Progenitor cell of endocrine pancreas (in vitro differentiated cells): Measurements from ENCODE around the gene CDK1. TPM values are rescaled to one million over a fixed set of nuclear protein-coding genes. Genes with fewer than 3 reads are reported as not detected.

Experiments used
- DNase-seq: peaks from one replicate; pipeline ENCODE4 v3.0.0; 2021; ENCODE audit warnings: low spot score; ENCODE audit not compliant: unreplicated experiment
- H3K27ac Mint-ChIP-seq: 2 replicates; pipeline ENCODE4 v1.8.0; 2021; ENCODE audit warnings: mild to moderate bottlenecking, moderate library complexity, mixed read lengths
- H3K27me3 Mint-ChIP-seq: 2 replicates; pipeline ENCODE4 v1.8.0; 2021; ENCODE audit warnings: mixed read lengths
- H3K36me3 Mint-ChIP-seq: 2 replicates; pipeline ENCODE4 v1.8.0; 2022; ENCODE audit warnings: mixed read lengths; ENCODE audit not compliant: insufficient read depth
- H3K4me1 Mint-ChIP-seq: 2 replicates; pipeline ENCODE4 v1.8.0; 2021; ENCODE audit warnings: low read depth, mixed read lengths
- H3K4me3 Mint-ChIP-seq: 2 replicates; pipeline ENCODE4 v1.8.0; 2021; ENCODE audit warnings: low read depth, mild to moderate bottlenecking, moderate library complexity, mixed read lengths
- H3K9me3 Mint-ChIP-seq: 2 replicates; pipeline ENCODE4 v1.8.0; 2021; ENCODE audit warnings: low read depth, mixed read lengths
- CTCF ChIP-seq: fragments of 200-600 bp; sonication (generic); IDR thresholded peaks from one replicate; pipeline ENCODE4 v1.5.0; 2021; ENCODE audit warnings: antibody characterized with exemption, mild to moderate bottlenecking; ENCODE audit not compliant: unreplicated experiment
- total RNA-seq: library from RNA; stranded (reverse); gene quantifications from 2 replicates; pipeline ENCODE4 v1.2.1, GENCODE V29; 2021

CDK1 gene
- total RNA-seq, 1 donor from 2014 or later = 38.2 TPM

GRCh38 chr10:60784641-60785040 is 6.4 kb downstream of the CDK1 start:
- peaks cover 19% of the 10 kb centered on the region for H3K4me1 Mint-ChIP-seq
- H3K9me3 Mint-ChIP-seq = no peaks in the 10 kb centered on the region
- no peaks in the 10 kb centered on the region for H3K27me3 Mint-ChIP-seq
- no peak for DNase-seq
- TF ChIP-seq CTCF = no peak
- H3K36me3 Mint-ChIP-seq = peaks cover 3% of the 10 kb centered on the region
- no peak overlapping the region for H3K27ac Mint-ChIP-seq
- H3K4me3 Mint-ChIP-seq = no peak overlapping the region

- no peak for TF ChIP-seq CTCF
- Mint-ChIP-seq H3K4me3 (no peak overlapping the region), H3K27me3 (no peaks in the 10 kb centered on the region), H3K4me1 (no peaks in the 10 kb centered on the region), H3K9me3 (no peaks in the 10 kb centered on the region), H3K36me3 (peaks cover 12% of the 10 kb centered on the region), H3K27ac (no peak overlapping the region)
- no peak for DNase-seq
Measured at GRCh38 chr10:60788544-60788943, 10.3 kb downstream of the CDK1 start.

GRCh38 chr10:60789340-60789739 is 11.1 kb downstream of the CDK1 start:
- Mint-ChIP-seq H3K9me3 (no peaks in the 10 kb centered on the region), H3K4me3 (no peak overlapping the region), H3K27ac (no peak overlapping the region), H3K27me3 (no peaks in the 10 kb centered on the region), H3K36me3 (peaks cover 12% of the 10 kb centered on the region), H3K4me1 (no peaks in the 10 kb centered on the region)
- no peak for DNase-seq
- TF ChIP-seq CTCF = no peak

GRCh38 chr10:60794953-60795352 is 16.7 kb downstream of the CDK1 start:
- H3K27ac Mint-ChIP-seq = no peak overlapping the region
- no peaks in the 10 kb centered on the region for H3K4me1 Mint-ChIP-seq
- DNase-seq = no peak
- TF ChIP-seq CTCF = no peak
- H3K9me3 Mint-ChIP-seq = no peaks in the 10 kb centered on the region
- peaks cover 12% of the 10 kb centered on the region for H3K36me3 Mint-ChIP-seq
- no peak overlapping the region for H3K4me3 Mint-ChIP-seq
- H3K27me3 Mint-ChIP-seq = no peaks in the 10 kb centered on the region

GRCh38 chr10:60795465-60796202 is 17.4 kb downstream of the CDK1 start:
- DNase-seq = no peak
- no peak overlapping the region for H3K4me3 Mint-ChIP-seq
- no peaks in the 10 kb centered on the region for H3K9me3 Mint-ChIP-seq
- TF ChIP-seq CTCF = no peak
- no peaks in the 10 kb centered on the region for H3K4me1 Mint-ChIP-seq
- H3K27me3 Mint-ChIP-seq = no peaks in the 10 kb centered on the region
- H3K27ac Mint-ChIP-seq = no peak overlapping the region
- H3K36me3 Mint-ChIP-seq = peaks cover 10% of the 10 kb centered on the region
